ENCODE measurements around the gene CCDC83.

Gene CCDC83

DNA sequence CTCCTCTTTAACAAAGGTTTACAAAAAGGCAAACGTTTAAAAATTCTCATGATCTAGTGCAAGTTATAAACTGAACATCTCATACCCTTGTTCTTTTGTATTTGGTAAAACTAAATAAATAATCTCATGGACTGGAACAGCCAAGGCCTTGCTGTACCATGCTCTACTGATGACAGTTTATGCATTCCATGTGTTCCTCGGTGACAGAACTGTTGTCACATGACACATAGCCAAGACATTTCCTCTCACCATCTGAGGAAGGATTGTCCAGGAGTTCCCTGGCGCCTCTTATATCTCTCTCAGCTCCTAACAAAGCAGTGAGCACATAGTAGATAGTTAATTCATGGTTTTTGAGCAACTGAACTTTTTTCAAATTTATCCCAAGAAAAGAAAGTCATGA lies 12.6 kb downstream of the CCDC83 start:
- Mint-ChIP-seq H3K4me3 (no peak overlapping the region), H3K9me3 (no peaks in the 10 kb centered on the region)
- TF ChIP-seq, protein P1, sequence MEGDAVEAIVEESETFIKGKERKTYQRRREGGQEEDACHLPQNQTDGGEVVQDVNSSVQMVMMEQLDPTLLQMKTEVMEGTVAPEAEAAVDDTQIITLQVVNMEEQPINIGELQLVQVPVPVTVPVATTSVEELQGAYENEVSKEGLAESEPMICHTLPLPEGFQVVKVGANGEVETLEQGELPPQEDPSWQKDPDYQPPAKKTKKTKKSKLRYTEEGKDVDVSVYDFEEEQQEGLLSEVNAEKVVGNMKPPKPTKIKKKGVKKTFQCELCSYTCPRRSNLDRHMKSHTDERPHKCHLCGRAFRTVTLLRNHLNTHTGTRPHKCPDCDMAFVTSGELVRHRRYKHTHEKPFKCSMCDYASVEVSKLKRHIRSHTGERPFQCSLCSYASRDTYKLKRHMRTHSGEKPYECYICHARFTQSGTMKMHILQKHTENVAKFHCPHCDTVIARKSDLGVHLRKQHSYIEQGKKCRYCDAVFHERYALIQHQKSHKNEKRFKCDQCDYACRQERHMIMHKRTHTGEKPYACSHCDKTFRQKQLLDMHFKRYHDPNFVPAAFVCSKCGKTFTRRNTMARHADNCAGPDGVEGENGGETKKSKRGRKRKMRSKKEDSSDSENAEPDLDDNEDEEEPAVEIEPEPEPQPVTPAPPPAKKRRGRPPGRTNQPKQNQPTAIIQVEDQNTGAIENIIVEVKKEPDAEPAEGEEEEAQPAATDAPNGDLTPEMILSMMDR (IDR thresholded peaks at IDR 0.05): no peak

DNA sequence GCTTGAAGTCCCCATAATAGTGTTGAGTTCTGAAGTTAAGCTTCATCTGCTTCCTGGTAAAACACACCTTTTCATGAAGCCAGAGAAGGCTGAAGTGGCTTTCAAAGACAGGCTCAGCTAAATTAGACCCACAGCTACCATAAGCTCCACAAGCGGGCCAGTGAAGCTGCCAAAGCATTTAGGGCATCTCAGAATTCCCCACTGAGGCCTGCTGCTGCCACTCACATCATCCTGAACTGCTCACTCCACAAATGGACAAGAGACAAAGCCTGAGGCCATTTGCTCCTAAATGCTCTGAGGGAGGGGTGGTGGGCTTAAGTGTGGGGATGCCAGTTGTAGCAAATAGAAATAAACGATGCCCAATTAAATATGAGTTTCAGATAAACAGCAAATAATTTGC lies 14.6 kb downstream of the CCDC83 start:
- no peaks in the 10 kb centered on the region for H3K9me3 Mint-ChIP-seq
- peaks cover 3% of the 10 kb centered on the region for H3K27me3 Mint-ChIP-seq (ENCODE audit: low read depth, poor library complexity)
- no peak overlapping the region for H3K27ac Mint-ChIP-seq
- peaks cover 16% of the 10 kb centered on the region for H3K4me1 Mint-ChIP-seq
- no peak overlapping the region for H3K4me3 Mint-ChIP-seq
- no peak for DNase-seq
- no peaks in the 10 kb centered on the region for H3K36me3 Mint-ChIP-seq (ENCODE audit: low read depth)
- TF ChIP-seq, protein P1 (IDR thresholded peaks at IDR 0.05): no peak

More for the DNA sequence above, 12.6 kb downstream of the CCDC83 start:
- H3K36me3 Mint-ChIP-seq (ENCODE audit: low read depth): no peaks in the 10 kb centered on the region
- DNase-seq: no peak
- H3K27ac Mint-ChIP-seq: peak overlapping the region; percentile 13
- H3K4me1 Mint-ChIP-seq: peaks cover 25% of the 10 kb centered on the region
- no peaks in the 10 kb centered on the region for H3K27me3 Mint-ChIP-seq (ENCODE audit: low read depth, poor library complexity)

DNA sequence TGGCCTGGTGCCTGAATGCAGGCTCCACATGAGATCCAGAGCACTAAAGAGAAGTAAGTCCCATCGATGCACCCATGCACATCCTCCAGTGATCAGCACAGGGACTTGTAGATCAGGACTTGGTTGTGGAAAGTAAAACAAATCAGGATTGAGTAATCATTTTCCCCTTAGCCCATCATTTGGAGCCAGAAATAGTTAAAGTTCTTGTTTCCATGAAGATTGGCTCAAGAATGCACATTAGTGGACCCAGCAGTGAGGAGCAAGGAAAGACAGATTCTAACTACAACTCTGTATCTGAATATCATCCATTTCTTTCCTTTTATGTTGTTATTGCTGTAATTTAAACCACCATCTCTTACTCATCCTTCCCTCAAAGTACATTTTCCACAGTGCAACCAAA lies 19.1 kb downstream of the CCDC83 start:
- Mint-ChIP-seq H3K9me3 (no peaks in the 10 kb centered on the region), H3K27me3 (ENCODE audit: low read depth, poor library complexity) (peaks cover 3% of the 10 kb centered on the region), H3K36me3 (ENCODE audit: low read depth) (no peaks in the 10 kb centered on the region), H3K27ac (no peak overlapping the region), H3K4me1 (no peaks in the 10 kb centered on the region), H3K4me3 (no peak overlapping the region)
- DNase-seq: no peak
- TF ChIP-seq, protein P1 (IDR thresholded peaks at IDR 0.05): no peak

DNA sequence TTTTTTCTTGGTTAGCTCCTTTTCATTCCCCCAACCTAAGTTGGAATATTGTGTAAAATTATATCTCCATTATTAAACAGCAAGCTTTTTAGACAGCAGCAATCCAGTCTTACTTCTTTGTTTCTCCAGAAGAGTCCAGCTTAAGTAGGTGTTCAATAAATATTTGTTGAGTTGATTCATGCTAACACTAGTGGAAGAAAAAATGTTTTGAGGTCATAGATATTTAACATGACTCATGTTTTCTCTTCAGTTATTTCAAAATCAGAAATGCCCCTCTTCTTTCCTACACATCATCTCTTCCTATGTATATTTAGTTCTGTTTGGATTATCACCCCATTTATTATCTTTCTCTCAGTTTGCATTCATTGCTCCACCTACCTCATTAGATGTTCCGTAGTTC lies 20.3 kb downstream of the CCDC83 start:
- no peaks in the 10 kb centered on the region for H3K36me3 Mint-ChIP-seq (ENCODE audit: low read depth)
- DNase-seq: no peak
- no peaks in the 10 kb centered on the region for H3K4me1 Mint-ChIP-seq
- no peak overlapping the region for H3K4me3 Mint-ChIP-seq
- no peaks in the 10 kb centered on the region for H3K9me3 Mint-ChIP-seq
- H3K27ac Mint-ChIP-seq: no peak overlapping the region
- peaks cover 7% of the 10 kb centered on the region for H3K27me3 Mint-ChIP-seq (ENCODE audit: low read depth, poor library complexity)
- TF ChIP-seq, protein P1 (IDR thresholded peaks at IDR 0.05): no peak

DNA sequence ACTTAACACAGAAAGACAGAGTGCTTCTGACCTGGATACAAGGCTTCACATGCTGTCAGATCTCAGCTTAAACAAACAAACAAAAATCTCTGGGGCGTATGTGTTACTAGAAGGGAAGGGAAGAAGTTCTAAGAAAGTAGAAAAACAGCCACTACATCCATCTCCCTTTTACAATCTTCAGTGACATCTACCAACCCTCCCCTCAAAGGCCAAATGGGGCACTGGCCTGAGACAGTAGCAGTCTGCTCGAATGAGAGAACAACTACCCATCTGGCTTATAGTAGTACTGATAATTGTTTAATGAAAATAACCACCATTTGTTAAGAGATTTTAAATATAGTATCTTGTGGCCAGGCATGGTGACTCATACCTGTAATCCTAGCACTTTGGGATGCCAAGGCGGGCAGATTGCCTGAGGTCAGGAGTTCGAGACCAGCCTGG lies 29.4 kb downstream of the CCDC83 start:
- H3K4me3 Mint-ChIP-seq: no peak overlapping the region
- peak; percentile 40 for DNase-seq
- TF ChIP-seq, protein P1 (IDR thresholded peaks at IDR 0.05): no peak
- H3K4me1 Mint-ChIP-seq: peaks cover 68% of the 10 kb centered on the region
- H3K9me3 Mint-ChIP-seq: no peaks in the 10 kb centered on the region
- no peaks in the 10 kb centered on the region for H3K36me3 Mint-ChIP-seq (ENCODE audit: low read depth)
- H3K27me3 Mint-ChIP-seq (ENCODE audit: low read depth, poor library complexity): peaks cover 9% of the 10 kb centered on the region
- H3K27ac Mint-ChIP-seq: peak overlapping the region; percentile 23

All from nephron progenitor cell (in vitro differentiated cells).